BJ (cell line): Measurements from ENCODE around the gene TTC9. TPM values are rescaled to one million over a fixed set of nuclear protein-coding genes. Genes with fewer than 3 reads are reported as not detected.
"Not testable (repeated sequence)": the region's sequence is repeated elsewhere in the genome, so short reads cannot be mapped to it uniquely, and the experiment has no call there.

Experiments
- CTCF ChIA-PET: fragments of 350-600 bp; formaldehyde crosslinking; extraction: SDS; loops from one replicate; lab custom pipeline; 2021; ENCODE audit warnings: antibody characterized with exemption, inconsistent platforms; lab: Yijun Ruan, JAX
- POLR2A ChIA-PET: fragments of 300-600 bp; sonication (Branson Sonifier 250); formaldehyde crosslinking; extraction: SDS; loops from one replicate; lab custom pipeline; 2021; ENCODE audit warnings: antibody characterized with exemption; lab: Charles Lee
- DNase-seq: peaks from one replicate; pipeline ENCODE4 v3.0.0-alpha.2; 2011; ENCODE audit warnings: low read depth
- H3K27me3 ChIP-seq: 2 replicates; pipeline ENCODE4 v1.6.0; 2011; ENCODE audit warnings: low read length; ENCODE audit not compliant: control insufficient read depth, insufficient read depth
- H3K36me3 ChIP-seq: 2 replicates; pipeline ENCODE4 v1.5.1; 2011; ENCODE audit warnings: low read length; ENCODE audit not compliant: control insufficient read depth, insufficient read depth
- H3K4me3 ChIP-seq: 2 replicates; pipeline ENCODE4 v1.5.1; 2011; ENCODE audit warnings: low read depth, mild to moderate bottlenecking, control low read depth, low read length
- CTCF ChIP-seq: IDR thresholded peaks from 2 replicates; pipeline ENCODE4 v1.5.1; 2011; ENCODE audit warnings: low read depth, mild to moderate bottlenecking, control low read depth, inconsistent platforms, low read length, moderate library complexity; ENCODE audit not compliant: insufficient read depth
- polyA plus RNA-seq: library from polyadenylated mRNA; depleted of rRNA; stranded (reverse); fragments of >200 nt; gene quantifications from 2 replicates; pipeline ENCODE4 v1.2.3, GENCODE V29; 2011

Gene TTC9
- polyA plus RNA-seq, 1 experiment = 0.32 TPM

GRCh38 chr14:70699646-70700045 is 57.9 kb downstream of the TTC9 start:
- TF ChIP-seq CTCF = no peak
- Histone ChIP-seq H3K27me3 (peaks cover 2% of the 10 kb centered on the region), H3K4me3 (no peak overlapping the region), H3K36me3 (no peaks in the 10 kb centered on the region)
- no peak for DNase-seq
- POLR2A ChIA-PET = no interaction called here
- CTCF ChIA-PET = interaction anchor here (0.7 kb wide), 1 partner anchor 40 kb away, joined by 3 read pairs; no protein-coding TSS in a partner anchor

GRCh38 chr14:70700955-70701585 is 59.4 kb downstream of the TTC9 start:
- Histone ChIP-seq H3K27me3 (peaks cover 3% of the 10 kb centered on the region), H3K4me3 (no peak overlapping the region), H3K36me3 (no peaks in the 10 kb centered on the region)
- DNase-seq = no peak
- ChIA-PET POLR2A (no interaction called here), CTCF (interaction anchor here (1.0 kb wide), 1 partner anchor 80 kb away, joined by 3 read pairs; no protein-coding TSS in a partner anchor)
- TF ChIP-seq CTCF = no peak

GRCh38 chr14:70701610-70702009 is 59.9 kb downstream of the TTC9 start:
- no peak for DNase-seq
- peaks cover 3% of the 10 kb centered on the region for H3K27me3 ChIP-seq
- H3K4me3 ChIP-seq = no peak overlapping the region
- ChIA-PET CTCF (interaction anchor here (1.0 kb wide), 1 partner anchor 80 kb away, joined by 3 read pairs; no protein-coding TSS in a partner anchor), POLR2A (no interaction called here)
- no peak for TF ChIP-seq CTCF
- no peaks in the 10 kb centered on the region for H3K36me3 ChIP-seq

- no peak for DNase-seq
- POLR2A ChIA-PET = no interaction called here
- Histone ChIP-seq H3K27me3 (peaks cover 3% of the 10 kb centered on the region), H3K36me3 (no peaks in the 10 kb centered on the region), H3K4me3 (no peak overlapping the region)
- TF ChIP-seq CTCF = no peak
- CTCF ChIA-PET = interaction anchor here (0.6 kb wide), 1 partner anchor 71 kb away, joined by 3 read pairs; no protein-coding TSS in a partner anchor
Measured at GRCh38 chr14:70702161-70702560, 60.4 kb downstream of the TTC9 start.

GRCh38 chr14:70703621-70704168 is 62.0 kb downstream of the TTC9 start:
- H3K27me3 ChIP-seq, POLR2A ChIA-PET, CTCF ChIA-PET: not testable (repeated sequence)

More at GRCh38 chr14:70703621-70704168, 62.0 kb downstream of the TTC9 start:
- H3K36me3 ChIP-seq, H3K4me3 ChIP-seq, DNase-seq: not testable (repeated sequence)
